Skeletal muscle tissue (tissue), 4 donors: Measurements from ENCODE around the gene OAS1. TPM values are rescaled to one million over a fixed set of nuclear protein-coding genes. Genes with fewer than 3 reads are reported as not detected.

Experiments used
- H3K27ac ChIP-seq: one replicate; pipeline ENCODE4 v1.7.0; 2013; ENCODE audit warnings: mild to moderate bottlenecking, low read depth, low read length, inconsistent platforms
- H3K27me3 ChIP-seq, 3 donors: one replicate each; pipeline ENCODE4 v1.7.0; 2013; ENCODE audit warnings: low read length in 3 of 3; ENCODE audit not compliant: control insufficient read depth in 3 of 3, insufficient read depth in 3 of 3
- H3K36me3 ChIP-seq, 3 donors: one replicate each; pipeline ENCODE4 v1.7.0; 2013; ENCODE audit warnings: low read length in 3 of 3; ENCODE audit not compliant: control insufficient read depth in 3 of 3, insufficient read depth in 3 of 3
- H3K4me1 ChIP-seq, 3 donors: one replicate each; pipeline ENCODE4 v1.7.0; 2013; ENCODE audit warnings: low read length in 3 of 3, mild to moderate bottlenecking in 3 of 3; ENCODE audit not compliant: control insufficient read depth in 3 of 3, insufficient read depth in 3 of 3
- H3K4me3 ChIP-seq, 3 donors: one replicate each; pipeline ENCODE4 v1.7.0; 2013; ENCODE audit warnings: low read length in 3 of 3
- H3K9ac ChIP-seq, 3 donors: one replicate each; pipeline ENCODE4 v1.7.0; 2013; ENCODE audit warnings: low read length in 3 of 3, mild to moderate bottlenecking in 3 of 3, moderate library complexity in 2 of 3, low read depth in 1 of 3
- H3K9me3 ChIP-seq, 3 donors: one replicate each; pipeline ENCODE4 v1.7.0; 2013; ENCODE audit warnings: low read length in 3 of 3; ENCODE audit not compliant: control insufficient read depth in 3 of 3
- total RNA-seq: library from RNA; depleted of rRNA; stranded (reverse); fragments of >200 nt; gene quantifications from one replicate; pipeline ENCODE4 v1.2.3, GENCODE V29; 2014
- donor health status: Osteomylitis.

OAS1 gene
- total RNA-seq, 1 donor from 2014 or later: 8.9 TPM

DNA sequence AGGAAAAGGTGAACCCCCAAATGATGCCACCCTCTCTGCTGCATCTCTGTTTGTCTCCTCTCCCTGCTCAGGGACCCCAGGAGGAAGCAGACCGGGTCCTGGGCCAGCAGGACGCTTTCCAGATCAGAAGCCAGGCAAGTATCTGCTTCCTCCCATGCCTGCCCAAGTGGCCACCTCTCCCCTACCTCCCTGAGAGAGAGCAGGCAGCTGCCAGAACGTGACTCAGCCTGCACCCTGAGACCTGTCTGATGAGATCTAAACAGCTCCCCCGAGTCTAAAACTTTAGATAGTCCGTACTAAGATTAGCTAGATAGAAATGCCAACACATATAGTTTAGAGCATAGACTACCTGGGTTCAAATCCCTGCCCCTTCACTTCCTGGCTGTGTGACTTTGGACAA, 31.2 kb upstream of the OAS1 start:
- H3K4me3 ChIP-seq: no peak overlapping the region
- H3K9ac ChIP-seq: no peak overlapping the region
- H3K27ac ChIP-seq: no peak overlapping the region
- H3K36me3 ChIP-seq: no peaks in the 10 kb centered on the region
- H3K9me3 ChIP-seq: peaks cover 0 to 3% (median 0%) of the 10 kb centered on the region in 3 donors
- no peaks in the 10 kb centered on the region for H3K4me1 ChIP-seq
- peaks cover 33 to 56% (median 37%) of the 10 kb centered on the region in 3 donors for H3K27me3 ChIP-seq

DNA sequence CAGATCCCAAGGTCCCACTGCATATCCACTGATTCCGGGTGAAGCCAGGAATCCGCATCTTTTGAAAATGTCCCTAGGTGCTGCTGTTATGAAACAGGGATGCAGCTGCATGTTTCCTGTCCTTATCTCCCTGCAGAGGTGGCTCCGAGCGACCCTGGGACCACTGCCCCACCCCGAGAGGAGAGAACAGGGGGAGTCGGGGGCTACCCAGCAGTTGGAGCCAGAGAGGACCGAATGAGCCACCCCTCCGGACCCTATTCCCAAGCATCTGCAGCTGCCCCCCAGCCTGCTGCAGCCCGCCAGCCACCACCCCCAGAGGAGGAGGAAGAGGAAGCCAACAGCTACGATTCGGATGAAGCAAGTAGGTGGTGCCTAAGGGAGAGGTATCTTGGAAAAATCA, 30.3 kb upstream of the OAS1 start:
- Histone ChIP-seq H3K9me3 (peaks cover 0 to 3% (median 0%) of the 10 kb centered on the region in 3 donors), H3K4me1 (no peaks in the 10 kb centered on the region), H3K36me3 (no peaks in the 10 kb centered on the region), H3K4me3 (no peak overlapping the region), H3K9ac (no peak overlapping the region), H3K27me3 (peaks cover 33 to 58% (median 37%) of the 10 kb centered on the region in 3 donors), H3K27ac (no peak overlapping the region)

DNA sequence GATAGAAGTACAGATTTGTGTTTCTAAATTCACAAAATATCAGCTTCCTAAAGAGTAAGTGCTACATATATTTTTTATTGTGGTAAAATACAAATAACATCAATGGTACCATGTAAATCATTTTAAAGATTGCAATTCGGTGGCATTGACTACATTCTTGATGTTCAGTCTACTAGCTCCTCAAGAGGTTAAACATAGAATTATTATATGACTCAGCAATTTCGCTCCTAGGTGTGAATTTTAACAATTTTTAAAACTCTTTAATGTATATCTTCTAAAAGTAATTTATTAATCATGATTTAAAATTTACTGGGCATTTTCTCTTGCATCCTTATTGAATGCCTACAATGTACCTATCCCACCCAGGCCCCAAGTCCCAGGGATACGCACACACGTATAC, 29.8 kb upstream of the OAS1 start:
- peaks cover 0 to 3% (median 0%) of the 10 kb centered on the region in 3 donors for H3K9me3 ChIP-seq
- H3K4me3 ChIP-seq: no peak overlapping the region
- H3K27ac ChIP-seq: no peak overlapping the region
- H3K4me1 ChIP-seq: no peaks in the 10 kb centered on the region
- no peak overlapping the region for H3K9ac ChIP-seq
- H3K36me3 ChIP-seq: no peaks in the 10 kb centered on the region
- H3K27me3 ChIP-seq: peaks cover 33 to 61% (median 37%) of the 10 kb centered on the region in 3 donors

DNA sequence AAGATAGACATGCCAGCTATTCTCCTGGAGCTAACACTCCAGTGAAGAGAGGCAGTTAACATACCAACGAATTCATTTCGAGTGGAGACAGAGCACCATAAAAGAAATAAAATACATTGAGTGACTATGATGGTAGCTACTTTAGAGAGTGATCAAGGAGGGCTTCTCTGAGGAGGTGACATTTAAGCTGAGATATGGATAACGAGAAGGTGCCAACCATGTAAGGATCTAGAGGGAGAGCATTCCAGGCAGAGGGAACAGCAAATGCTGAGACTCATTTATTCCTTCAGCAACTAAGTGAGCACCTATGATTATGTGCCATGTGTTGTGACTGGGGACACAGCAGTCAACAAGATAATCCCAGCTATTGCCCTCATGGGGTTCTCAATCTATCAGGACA, 28.3 kb upstream of the OAS1 start:
- Histone ChIP-seq H3K4me3 (no peak overlapping the region), H3K27ac (no peak overlapping the region), H3K4me1 (no peaks in the 10 kb centered on the region), H3K36me3 (no peaks in the 10 kb centered on the region), H3K27me3 (peaks cover 33 to 60% (median 37%) of the 10 kb centered on the region in 3 donors), H3K9ac (no peak overlapping the region), H3K9me3 (peaks cover 0 to 3% (median 0%) of the 10 kb centered on the region in 3 donors)

DNA sequence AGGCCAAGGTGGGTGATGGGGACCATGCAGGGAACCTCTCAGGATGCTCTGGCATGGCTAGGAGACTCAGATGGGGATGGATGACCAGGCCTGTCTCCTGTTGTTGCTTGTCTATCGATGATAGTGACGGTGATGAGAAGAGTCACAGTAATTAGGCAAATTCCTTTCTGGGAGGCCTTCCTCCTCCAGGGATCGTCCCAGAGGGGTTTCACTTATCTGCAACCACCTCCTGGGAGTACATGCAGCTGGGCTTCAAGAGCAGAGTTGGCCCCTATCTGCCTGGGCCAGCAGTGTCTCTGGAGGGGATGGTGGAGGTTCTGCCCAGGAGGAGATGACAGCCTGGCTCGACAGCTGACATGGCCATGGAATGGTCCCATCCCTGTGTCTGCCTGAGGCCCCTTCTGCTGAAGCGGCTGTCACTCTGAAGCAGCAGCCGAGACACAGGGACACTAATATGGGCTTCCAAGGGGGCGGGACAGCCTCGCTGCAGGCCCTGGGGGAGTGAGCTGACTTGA, 27.5 kb upstream of the OAS1 start:
- no peaks in the 10 kb centered on the region for H3K4me1 ChIP-seq
- no peak overlapping the region for H3K4me3 ChIP-seq
- H3K9me3 ChIP-seq: peaks cover 0 to 3% (median 0%) of the 10 kb centered on the region in 3 donors
- H3K27ac ChIP-seq: no peak overlapping the region
- H3K36me3 ChIP-seq: no peaks in the 10 kb centered on the region
- no peak overlapping the region for H3K9ac ChIP-seq
- H3K27me3 ChIP-seq: peaks cover 33 to 54% (median 34%) of the 10 kb centered on the region in 3 donors

DNA sequence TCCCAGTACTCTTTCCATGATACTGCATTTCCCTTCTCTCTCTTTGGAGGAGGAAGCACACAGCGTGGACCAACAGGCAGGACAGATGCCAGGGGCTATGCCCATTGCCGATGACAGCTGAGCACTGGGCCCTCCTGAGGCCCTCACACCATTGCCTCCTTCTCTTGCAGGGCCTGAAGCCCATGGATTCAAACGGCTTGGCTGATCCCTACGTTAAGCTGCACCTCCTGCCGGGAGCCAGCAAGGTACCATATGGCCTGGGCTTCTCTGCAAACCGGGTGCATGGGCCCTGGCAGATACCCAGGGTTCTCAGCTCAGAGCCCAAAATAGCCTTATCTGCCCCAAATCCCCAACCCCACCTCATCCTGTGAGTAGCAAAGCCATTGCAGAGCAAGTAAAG, 25.2 kb upstream of the OAS1 start:
- Histone ChIP-seq H3K27ac (no peak overlapping the region), H3K4me3 (no peak overlapping the region), H3K27me3 (peaks cover 17 to 35% (median 21%) of the 10 kb centered on the region in 3 donors), H3K9me3 (peaks cover 0 to 3% (median 2%) of the 10 kb centered on the region in 3 donors), H3K4me1 (no peaks in the 10 kb centered on the region), H3K9ac (no peak overlapping the region), H3K36me3 (no peaks in the 10 kb centered on the region)

DNA sequence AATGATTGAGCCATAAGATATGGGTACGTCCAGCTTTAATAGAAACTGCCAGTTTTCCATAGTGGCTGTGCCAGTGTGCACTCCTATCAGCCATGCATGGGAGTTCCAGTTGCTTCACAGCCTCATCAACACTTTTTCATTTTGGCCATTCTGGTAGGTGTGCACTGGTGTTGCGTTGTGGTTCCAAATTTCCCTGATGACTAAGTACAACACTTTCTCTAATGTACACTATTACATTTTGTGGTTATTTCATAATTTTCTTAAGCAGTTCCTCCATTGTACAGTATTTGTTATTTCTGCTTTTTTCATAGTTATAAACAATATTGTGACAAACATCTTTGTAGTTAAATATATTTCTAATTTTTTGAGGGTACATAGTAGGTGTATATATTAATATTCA, 21.5 kb upstream of the OAS1 start:
- Histone ChIP-seq H3K27ac (no peak overlapping the region), H3K4me3 (no peak overlapping the region), H3K27me3 (peaks cover 0 to 13% (median 0%) of the 10 kb centered on the region in 3 donors), H3K36me3 (no peaks in the 10 kb centered on the region), H3K9me3 (peaks cover 0 to 2% (median 0%) of the 10 kb centered on the region in 3 donors), H3K4me1 (no peaks in the 10 kb centered on the region), H3K9ac (no peak overlapping the region)

DNA sequence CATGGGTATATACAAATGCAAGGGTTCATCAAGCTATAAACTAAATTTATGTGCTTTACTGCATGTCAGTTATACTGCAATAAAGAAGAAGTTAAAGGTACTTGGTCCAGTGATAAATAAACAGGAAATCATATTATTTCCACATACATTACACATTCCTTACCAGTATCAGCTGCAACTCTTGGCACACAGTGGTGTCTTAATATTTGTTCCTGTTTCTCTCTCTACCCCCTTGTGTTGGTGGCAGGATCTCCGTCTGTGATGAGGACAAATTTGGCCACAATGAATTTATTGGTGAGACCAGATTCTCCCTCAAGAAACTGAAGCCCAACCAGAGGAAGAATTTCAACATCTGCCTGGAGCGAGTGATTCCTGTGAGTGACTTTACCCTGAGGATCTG, 19.2 kb upstream of the OAS1 start:
- Histone ChIP-seq H3K4me1 (no peaks in the 10 kb centered on the region), H3K27ac (no peak overlapping the region), H3K36me3 (no peaks in the 10 kb centered on the region), H3K4me3 (no peak overlapping the region), H3K27me3 (peaks cover 0 to 4% (median 0%) of the 10 kb centered on the region in 3 donors), H3K9me3 (peaks cover 0 to 2% (median 0%) of the 10 kb centered on the region in 3 donors), H3K9ac (no peak overlapping the region)

DNA sequence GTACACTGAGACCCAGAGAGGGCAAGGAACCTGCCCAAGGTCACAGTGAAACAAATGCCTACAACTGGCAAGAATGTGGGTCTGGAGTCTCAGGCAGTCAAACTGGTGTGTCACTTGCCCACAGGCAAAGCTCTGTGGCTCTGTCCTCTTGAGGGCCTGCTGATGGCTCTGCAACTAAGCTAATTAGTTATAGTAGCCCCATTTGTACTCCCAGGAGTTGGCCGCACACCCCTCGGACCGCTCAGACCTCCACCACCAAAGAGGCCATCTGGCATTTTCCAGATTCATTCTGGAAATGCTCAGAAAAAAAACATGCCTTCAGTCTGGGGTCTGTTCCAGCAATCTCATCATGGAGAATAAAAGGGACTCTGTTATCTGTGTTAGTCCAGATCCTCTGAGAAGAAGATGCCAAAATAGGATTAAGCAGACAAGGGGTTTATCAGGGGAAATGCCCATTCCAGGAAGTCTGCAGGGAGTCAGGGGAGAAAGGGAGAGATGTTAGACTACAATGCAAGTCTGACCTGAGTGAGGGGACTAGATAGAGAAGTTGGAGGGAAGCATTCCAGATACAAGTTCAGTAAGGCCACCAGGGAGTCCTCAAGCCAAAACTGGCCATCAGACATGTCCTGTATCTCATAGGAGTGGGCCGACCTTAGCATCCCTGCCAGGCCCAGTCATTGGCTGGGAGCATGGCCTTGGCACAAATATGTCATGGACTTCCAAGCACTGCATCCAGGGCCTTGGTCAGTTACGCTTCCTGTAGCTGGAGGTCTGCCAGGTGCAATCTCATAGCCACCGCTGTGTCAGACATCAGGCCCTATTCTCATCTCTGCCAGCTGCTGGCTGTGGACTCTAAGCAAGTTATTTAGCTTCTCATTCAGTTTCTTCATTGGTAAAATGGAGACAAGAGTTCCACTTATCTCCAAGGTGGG, 15.4 kb upstream of the OAS1 start:
- H3K4me3 ChIP-seq: no peak overlapping the region
- no peak overlapping the region for H3K27ac ChIP-seq
- H3K27me3 ChIP-seq: peaks cover 0 to 4% (median 0%) of the 10 kb centered on the region in 3 donors
- H3K36me3 ChIP-seq: no peaks in the 10 kb centered on the region
- H3K9me3 ChIP-seq: peaks cover 0 to 2% (median 0%) of the 10 kb centered on the region in 3 donors
- H3K9ac ChIP-seq: no peak overlapping the region
- no peaks in the 10 kb centered on the region for H3K4me1 ChIP-seq

DNA sequence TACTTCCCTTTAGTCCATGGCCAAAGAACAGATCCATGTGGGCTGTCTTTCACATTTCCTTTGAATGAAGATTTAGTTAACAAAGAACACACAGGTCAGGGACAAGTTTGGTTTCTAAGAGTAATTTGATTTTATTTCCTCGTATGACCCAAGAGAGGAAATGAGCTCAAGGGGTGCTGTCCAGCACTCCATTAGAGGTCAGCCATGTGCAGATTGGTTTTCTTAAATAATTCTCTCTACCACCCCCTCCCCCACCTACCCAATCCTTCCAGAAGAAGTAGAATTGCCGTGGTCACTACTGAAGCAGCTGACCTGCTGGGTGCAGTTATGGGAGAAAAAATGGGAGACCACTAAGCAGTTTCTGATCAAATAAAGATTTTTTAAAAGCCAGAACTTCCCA, 13.9 kb upstream of the OAS1 start:
- no peak overlapping the region for H3K27ac ChIP-seq
- peaks cover 0 to 12% (median 0%) of the 10 kb centered on the region in 3 donors for H3K27me3 ChIP-seq
- no peaks in the 10 kb centered on the region for H3K36me3 ChIP-seq
- H3K4me3 ChIP-seq: no peak overlapping the region
- H3K9ac ChIP-seq: no peak overlapping the region
- no peaks in the 10 kb centered on the region for H3K4me1 ChIP-seq
- H3K9me3 ChIP-seq: no peaks in the 10 kb centered on the region
